GM21526 (cell line): ENCODE measurements around the gene RGPD6.
"Not testable (repeated sequence)": the region's sequence is repeated elsewhere in the genome, so short reads cannot be mapped to it uniquely, and the experiment has no call there.

Source experiments
- ATAC-seq: cut with Tn5 transposase; IDR thresholded peaks from one replicate; pipeline ENCODE4 v1.9.1; 2021; ENCODE audit warnings: moderate library complexity; ENCODE audit not compliant: unreplicated experiment, low FRiP score

RGPD6 gene

DNA sequence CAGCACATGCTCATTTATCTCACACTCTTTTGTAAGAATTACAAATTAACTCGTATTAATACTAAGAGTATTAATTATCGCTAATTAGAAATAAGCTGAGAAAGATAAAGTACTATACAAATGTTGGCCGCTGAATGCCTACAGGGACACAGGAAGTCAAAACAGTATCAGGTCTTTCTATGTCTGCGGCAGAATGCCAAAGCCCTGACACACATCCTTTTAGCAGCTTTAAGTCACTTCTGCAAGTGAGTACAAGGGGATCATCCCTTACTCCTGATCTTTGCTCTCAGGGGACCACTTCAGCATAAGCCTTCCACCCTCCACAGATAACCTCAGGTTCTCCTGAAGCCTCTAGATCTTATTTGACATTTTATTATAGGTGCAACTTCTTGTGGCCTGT lies 94.3 kb downstream of the RGPD6 start:
- not testable (repeated sequence) for ATAC-seq

GRCh38 chr2:110481200-110481599 lies 95.8 kb downstream of the RGPD6 start:
- not testable (repeated sequence) for ATAC-seq

DNA sequence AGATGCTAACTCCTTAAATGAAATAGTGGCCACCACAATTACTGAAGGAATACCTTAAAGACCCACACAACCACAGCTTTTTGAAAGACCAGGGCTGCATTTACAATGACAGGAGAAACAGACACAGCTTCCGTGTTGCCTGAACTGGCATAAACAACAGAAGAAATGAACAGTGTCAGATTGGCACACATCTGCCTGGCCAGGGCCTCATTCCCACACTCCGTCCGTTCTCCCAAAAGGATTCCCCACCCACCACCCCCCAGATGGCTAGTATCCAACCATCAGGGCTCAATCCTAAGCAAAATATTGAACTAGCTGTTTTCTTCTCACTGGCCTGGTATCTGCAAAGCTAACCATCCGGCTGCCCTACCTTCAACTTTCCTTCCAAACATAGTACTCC lies 96.9 kb downstream of the RGPD6 start:
- not testable (repeated sequence) for ATAC-seq

- ATAC-seq, result not testable (repeated sequence)
Measured at GRCh38 chr2:110477370-110477769, 99.7 kb downstream of the RGPD6 start.

GRCh38 chr2:110476952-110477351 lies 100.1 kb downstream of the RGPD6 start:
- not testable (repeated sequence) for ATAC-seq

- ATAC-seq, result not testable (repeated sequence)
Measured at GRCh38 chr2:110475627-110476359, 101.2 kb downstream of the RGPD6 start.

DNA sequence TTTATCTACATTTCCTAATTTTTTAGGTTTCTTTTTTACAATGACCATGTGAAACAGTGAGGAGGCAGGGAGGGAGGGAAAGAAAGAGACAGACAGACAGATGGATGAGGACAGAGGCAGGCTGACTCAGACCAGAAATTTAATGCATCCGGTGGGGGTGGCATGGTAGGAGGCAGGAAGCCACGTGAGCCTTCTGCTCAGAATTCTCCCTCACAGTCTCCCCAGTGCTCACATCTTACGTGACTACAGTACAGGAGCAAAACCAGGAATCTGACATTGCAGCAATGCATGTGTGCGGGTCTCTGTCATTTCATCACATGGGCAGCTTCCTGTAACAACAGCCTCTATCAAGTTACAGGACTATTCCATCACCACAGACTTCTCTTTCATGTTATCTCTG lies 102.1 kb downstream of the RGPD6 start:
- ATAC-seq, result peak; percentile 93

DNA sequence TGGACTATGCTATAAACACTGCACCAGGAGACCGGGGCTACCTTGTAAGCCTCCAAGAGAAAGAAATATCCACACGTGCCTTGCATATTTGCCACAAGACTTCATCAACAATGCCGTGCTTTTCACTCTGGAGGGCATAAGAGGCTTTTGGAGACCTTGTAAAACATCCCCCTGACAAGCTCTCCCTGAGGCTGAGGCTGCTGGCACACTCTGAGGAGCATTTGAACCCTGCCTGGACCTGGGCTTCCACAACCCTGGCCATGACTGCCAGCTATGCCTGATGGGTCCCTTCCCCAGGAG lies 104.0 kb downstream of the RGPD6 start:
- ATAC-seq, result not testable (repeated sequence)

DNA sequence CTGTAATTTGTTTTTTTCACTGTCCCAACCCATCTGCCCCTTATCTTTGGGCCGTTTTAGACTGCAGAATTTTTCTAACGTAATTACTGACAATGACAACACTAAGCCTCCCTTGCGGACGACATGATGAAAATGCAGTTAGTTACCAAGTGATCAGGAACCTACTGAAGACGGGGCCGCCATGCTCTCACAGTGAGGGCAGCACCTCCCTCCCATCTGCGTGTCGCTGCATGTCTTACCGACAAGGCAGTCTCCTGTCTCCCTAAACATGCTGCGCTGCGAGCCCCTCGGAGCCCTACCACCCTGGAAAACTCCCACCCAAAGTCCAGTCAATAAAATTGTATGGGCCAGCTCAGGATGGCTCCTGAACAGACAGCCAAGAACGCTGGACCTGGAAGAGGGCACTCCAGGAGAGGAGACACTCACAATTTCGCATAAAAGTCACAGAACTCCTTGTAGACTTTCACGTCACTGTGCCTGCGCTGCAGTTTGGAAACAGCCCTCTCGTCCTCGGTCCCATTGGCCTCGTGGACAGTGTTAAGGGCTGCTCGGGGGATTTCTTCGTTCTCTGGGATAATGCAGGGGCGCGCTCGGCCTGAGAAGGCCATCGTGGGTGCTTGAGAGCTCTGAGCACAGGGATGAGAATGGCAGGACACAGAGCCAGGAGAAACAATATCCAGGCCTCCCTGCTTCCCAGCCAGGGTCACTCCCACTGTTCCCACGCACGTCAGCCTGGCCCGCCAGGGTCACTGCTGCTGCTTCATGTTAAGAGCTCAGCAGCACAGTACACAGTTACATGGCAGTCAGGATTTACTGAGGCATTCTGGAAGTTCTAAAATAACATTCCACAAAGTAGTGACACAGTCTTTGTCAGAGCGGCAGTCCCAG lies 104.6 kb downstream of the RGPD6 start, which contains the start of gene LIMS4:
Gene LIMS4 (minus strand): TSS at position 646 of the 888 bp plus-strand sequence. CDS start 38 bp downstream, at position 608.
- not testable (repeated sequence) for ATAC-seq

DNA sequence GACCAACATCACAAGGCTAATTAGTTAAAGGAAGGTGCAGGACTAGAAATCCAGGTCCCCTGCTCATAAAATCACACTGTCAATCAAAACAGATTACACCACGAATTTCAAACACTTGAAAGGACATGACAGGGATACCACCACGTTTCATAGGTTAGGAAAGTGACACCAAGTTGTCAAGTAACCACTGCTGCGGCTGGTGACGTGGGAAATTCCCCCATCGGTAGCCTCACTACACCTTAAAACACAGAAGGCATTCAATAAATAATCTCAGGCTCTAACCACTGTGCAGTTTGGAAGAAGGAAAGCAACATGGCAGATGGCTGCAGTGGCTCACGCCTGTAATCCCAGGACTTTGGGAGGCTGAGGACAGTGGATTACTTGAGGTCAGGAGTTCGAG lies 108.1 kb downstream of the RGPD6 start:
- ATAC-seq, result not testable (repeated sequence)

DNA sequence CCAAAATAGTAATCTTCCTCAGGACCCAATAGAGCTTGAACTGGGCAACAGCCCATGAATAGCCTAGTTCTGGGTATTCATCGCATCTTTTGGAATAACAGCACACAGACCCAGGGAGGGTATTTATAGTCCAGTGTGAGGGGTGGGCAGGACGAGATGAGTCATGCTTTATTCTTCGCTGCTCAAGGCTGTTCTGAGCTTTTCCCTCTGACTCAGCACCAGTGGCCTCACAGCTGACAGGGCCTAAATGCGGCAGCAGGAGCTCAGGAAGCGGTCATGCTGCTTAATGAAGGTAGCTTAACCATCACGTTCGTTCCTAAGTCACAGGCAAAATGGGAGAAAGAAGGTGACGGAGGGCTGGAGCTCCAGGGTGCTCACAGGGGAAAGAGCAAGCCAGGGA lies 111.7 kb downstream of the RGPD6 start:
- peak; percentile 80 for ATAC-seq
